HEK293 (cell line): ENCODE measurements around the gene CLNK.

ENCODE experiments used
- CTCF ChIA-PET: fragments of 350-600 bp; formaldehyde crosslinking; extraction: SDS; loops from one replicate; lab custom pipeline; 2021; ENCODE audit warnings: antibody characterized with exemption; lab: Yijun Ruan, JAX
- POLR2A ChIA-PET: fragments of 300-600 bp; formaldehyde crosslinking; extraction: SDS; loops from one replicate; lab custom pipeline; 2020; ENCODE audit warnings: antibody characterized with exemption, inconsistent platforms; lab: Yijun Ruan, JAX
- H3K27ac ChIP-seq: fragments of 200-500 bp; sonication (Bioruptor generic); 2 replicates; pipeline ENCODE4 v1.5.1; 2014; ENCODE audit warnings: low read depth, low read length, control low read depth, inconsistent platforms; ENCODE audit errors: extremely low read depth
- H3K36me3 ChIP-seq, 2 experiments: fragments of 200-500 bp in 1 of 2; sonication (Bioruptor generic) in 1 of 2; 1 replicate in 1 of 2; 2 replicates in 1 of 2; pipeline ENCODE4 v1.5.1; 2014 to 2017; ENCODE audit warnings: inconsistent platforms in 2 of 2, low read length in 2 of 2; ENCODE audit not compliant: control insufficient read depth in 2 of 2, insufficient read depth in 1 of 2
- H3K4me1 ChIP-seq: fragments of 200-500 bp; sonication (Bioruptor generic); 2 replicates; pipeline ENCODE4 v1.5.1; 2014; ENCODE audit warnings: mild to moderate bottlenecking, low read length, inconsistent platforms; ENCODE audit not compliant: control insufficient read depth, insufficient read depth
- H3K4me3 ChIP-seq: 2 replicates; pipeline ENCODE4 v1.5.1; 2011; ENCODE audit warnings: low read depth, mild to moderate bottlenecking, control low read depth, low read length, moderate library complexity
- H3K9me3 ChIP-seq: fragments of 200-500 bp; sonication (Bioruptor generic); 2 replicates; pipeline ENCODE4 v1.5.1; 2014; ENCODE audit warnings: low read depth, low read length, inconsistent platforms; ENCODE audit not compliant: control insufficient read depth, insufficient read depth
- ATF2 ChIP-seq: fragments of 450-650 bp; formaldehyde crosslinking; IDR thresholded peaks from 2 replicates; pipeline ENCODE4 v1.5.1; 2016; ENCODE audit warnings: missing biosample characterization, missing genetic modification characterization, low read depth
- EGR2 ChIP-seq: fragments of 450-650 bp; formaldehyde crosslinking; IDR thresholded peaks from 2 replicates; pipeline ENCODE4 v1.5.1; 2016; ENCODE audit warnings: low read depth, missing biosample characterization, missing genetic modification characterization
- FEZF1 ChIP-seq: fragments of 450-650 bp; formaldehyde crosslinking; IDR thresholded peaks from 2 replicates; pipeline ENCODE4 v1.5.1; 2016; ENCODE audit warnings: missing biosample characterization, missing genetic modification characterization
- HOXA7 ChIP-seq: sonication (generic); formaldehyde crosslinking; IDR thresholded peaks from 2 replicates; pipeline ENCODE4 v1.8.1; 2022; ENCODE audit warnings: missing genetic modification reagents, borderline replicate concordance
- HOXC10 ChIP-seq: sonication (generic); formaldehyde crosslinking; IDR thresholded peaks from 2 replicates; pipeline ENCODE4 v1.8.1; 2023; ENCODE audit warnings: mild to moderate bottlenecking, missing genetic modification reagents
- KLF1 ChIP-seq: fragments of 450-650 bp; formaldehyde crosslinking; IDR thresholded peaks from 2 replicates; pipeline ENCODE4 v1.5.1; 2016; ENCODE audit warnings: missing biosample characterization, missing genetic modification characterization
- PRDM1 ChIP-seq: fragments of 450-650 bp; formaldehyde crosslinking; IDR thresholded peaks from 2 replicates; pipeline ENCODE4; 2016; ENCODE audit warnings: missing biosample characterization, missing genetic modification characterization
- PRDM10 ChIP-seq: fragments of 450-650 bp; formaldehyde crosslinking; IDR thresholded peaks from 2 replicates; pipeline ENCODE4 v1.5.1; 2016; ENCODE audit warnings: missing biosample characterization, missing genetic modification characterization
- PRDM6 ChIP-seq: fragments of 450-650 bp; formaldehyde crosslinking; IDR thresholded peaks from 2 replicates; pipeline ENCODE4 v1.5.1; 2017; ENCODE audit warnings: missing biosample characterization, missing genetic modification characterization
- SP7 ChIP-seq: fragments of 450-650 bp; formaldehyde crosslinking; IDR thresholded peaks from 2 replicates; pipeline ENCODE4 v1.5.1; 2016; ENCODE audit warnings: missing biosample characterization, missing genetic modification characterization
- ZNF10 ChIP-seq: fragments of 450-650 bp; formaldehyde crosslinking; IDR thresholded peaks from 2 replicates; pipeline ENCODE4 v1.5.1; 2017; ENCODE audit warnings: missing biosample characterization, missing genetic modification characterization
- ZNF114 ChIP-seq: fragments of 450-650 bp; formaldehyde crosslinking; IDR thresholded peaks from 2 replicates; pipeline ENCODE4 v1.5.0; 2017; ENCODE audit warnings: missing biosample characterization, missing genetic modification characterization
- ZNF184 ChIP-seq: fragments of 450-650 bp; IDR thresholded peaks from 2 replicates; pipeline ENCODE4 v1.5.1; 2018; ENCODE audit warnings: missing biosample characterization, mild to moderate bottlenecking, missing genetic modification characterization
- ZNF223 ChIP-seq: fragments of 450-650 bp; formaldehyde crosslinking; IDR thresholded peaks from 2 replicates; pipeline ENCODE4 v1.5.1; 2016; ENCODE audit warnings: missing biosample characterization, missing genetic modification characterization
- ZNF391 ChIP-seq: fragments of 450-650 bp; formaldehyde crosslinking; IDR thresholded peaks from 2 replicates; pipeline ENCODE4 v1.5.1; 2016; ENCODE audit warnings: low read depth, missing biosample characterization, missing genetic modification characterization, borderline replicate concordance
- ZNF514 ChIP-seq: fragments of 450-650 bp; formaldehyde crosslinking; IDR thresholded peaks from 2 replicates; pipeline ENCODE4 v1.5.1; 2016; ENCODE audit warnings: missing biosample characterization, missing genetic modification characterization
- ZNF548 ChIP-seq: fragments of 450-650 bp; formaldehyde crosslinking; IDR thresholded peaks from 2 replicates; pipeline ENCODE4 v1.5.1; 2016; ENCODE audit warnings: missing biosample characterization, missing genetic modification characterization
- ZNF837 ChIP-seq: fragments of 450-650 bp; formaldehyde crosslinking; IDR thresholded peaks from 2 replicates; pipeline ENCODE4 v1.5.1; 2016; ENCODE audit warnings: missing biosample characterization, missing genetic modification characterization
- ZSCAN30 ChIP-seq: fragments of 450-650 bp; IDR thresholded peaks from 2 replicates; pipeline ENCODE4 v1.5.1; 2018; ENCODE audit warnings: missing biosample characterization, mild to moderate bottlenecking, missing genetic modification characterization, moderate library complexity
- TF ChIP-seq, protein P1 (sequence below): fragments of 450-650 bp; formaldehyde crosslinking; IDR thresholded peaks from 2 replicates; pipeline ENCODE4 v1.5.1; 2016; ENCODE audit warnings: missing biosample characterization, missing genetic modification characterization

Gene CLNK

DNA sequence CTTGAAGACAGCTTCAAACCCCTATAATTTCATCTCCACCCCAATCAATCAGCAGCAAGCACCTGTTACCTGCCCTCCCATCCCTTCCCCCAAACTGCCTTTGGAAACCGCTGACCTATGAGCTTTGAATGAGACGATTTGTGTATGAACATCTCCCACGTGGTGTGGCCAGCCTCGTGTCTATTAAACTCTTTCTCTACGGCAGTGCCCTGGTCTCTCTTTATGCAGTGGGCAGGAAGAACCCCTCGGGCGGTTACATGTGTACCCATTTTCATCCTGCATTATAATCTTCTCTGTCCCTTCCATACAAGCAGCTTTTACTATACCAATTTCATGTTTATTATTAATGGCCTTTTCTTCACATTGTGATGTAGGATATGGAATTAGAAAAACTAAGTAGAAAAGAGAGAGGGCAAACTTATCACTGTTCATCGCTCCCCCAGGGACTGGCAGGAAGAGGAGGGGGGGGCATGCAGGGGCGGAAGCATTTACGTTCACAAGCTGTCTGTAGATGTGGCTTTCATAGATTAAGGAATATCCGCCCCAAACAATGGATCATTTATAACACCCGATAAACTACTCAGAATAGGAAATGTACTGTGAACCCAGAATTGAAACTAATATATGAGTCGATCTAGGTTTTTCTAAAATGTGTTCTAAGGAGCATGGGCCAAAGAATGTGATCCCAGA lies 131.8 kb downstream of the CLNK start:
- no peak overlapping the region for H3K27ac ChIP-seq
- CTCF ChIA-PET = interaction anchor here (0.9 to 1.6 kb wide), 3 partner anchors 15 to 395 kb away, joined by 3 to 5 read pairs (median 5); no protein-coding TSS in a partner anchor
- TF ChIP-seq KLF1 (tag by site-specific recombination) (no peak), ZSCAN30 (tag by site-specific recombination) (no peak), ZNF548 (tag by site-specific recombination) (no peak), PRDM10 (tag by site-specific recombination) (no peak), ZNF391 (tag by site-specific recombination) (no peak), ZNF10 (no peak), EGR2 (tag by site-specific recombination) (no peak), SP7 (tag by site-specific recombination) (no peak), PRDM6 (tag by site-specific recombination) (no peak), ZNF184 (tag by site-specific recombination) (no peak), ZNF837 (tag by site-specific recombination) (no peak), ATF2 (tag by site-specific recombination) (no peak), FEZF1 (tag by site-specific recombination) (no peak), PRDM1 (no peak), HOXA7 (no peak), ZNF514 (tag by site-specific recombination) (no peak), ZNF114 (no peak), ZNF223 (tag by site-specific recombination) (no peak), HOXC10 (no peak)
- TF ChIP-seq, protein P1, sequence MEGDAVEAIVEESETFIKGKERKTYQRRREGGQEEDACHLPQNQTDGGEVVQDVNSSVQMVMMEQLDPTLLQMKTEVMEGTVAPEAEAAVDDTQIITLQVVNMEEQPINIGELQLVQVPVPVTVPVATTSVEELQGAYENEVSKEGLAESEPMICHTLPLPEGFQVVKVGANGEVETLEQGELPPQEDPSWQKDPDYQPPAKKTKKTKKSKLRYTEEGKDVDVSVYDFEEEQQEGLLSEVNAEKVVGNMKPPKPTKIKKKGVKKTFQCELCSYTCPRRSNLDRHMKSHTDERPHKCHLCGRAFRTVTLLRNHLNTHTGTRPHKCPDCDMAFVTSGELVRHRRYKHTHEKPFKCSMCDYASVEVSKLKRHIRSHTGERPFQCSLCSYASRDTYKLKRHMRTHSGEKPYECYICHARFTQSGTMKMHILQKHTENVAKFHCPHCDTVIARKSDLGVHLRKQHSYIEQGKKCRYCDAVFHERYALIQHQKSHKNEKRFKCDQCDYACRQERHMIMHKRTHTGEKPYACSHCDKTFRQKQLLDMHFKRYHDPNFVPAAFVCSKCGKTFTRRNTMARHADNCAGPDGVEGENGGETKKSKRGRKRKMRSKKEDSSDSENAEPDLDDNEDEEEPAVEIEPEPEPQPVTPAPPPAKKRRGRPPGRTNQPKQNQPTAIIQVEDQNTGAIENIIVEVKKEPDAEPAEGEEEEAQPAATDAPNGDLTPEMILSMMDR = no peak
- POLR2A ChIA-PET = no interaction called here
- no peaks in the 10 kb centered on the region for H3K36me3 ChIP-seq
- H3K4me1 ChIP-seq = no peaks in the 10 kb centered on the region
- H3K4me3 ChIP-seq = no peak overlapping the region
- no peaks in the 10 kb centered on the region for H3K9me3 ChIP-seq
